NCI-H2029 (cell line): ENCODE results near the gene GCSAM.

Experiments
- DNase-seq: peaks from one replicate; lab custom pipeline; 2025; lab: John Stamatoyannopoulos, UW

The GCSAM gene

DNA sequence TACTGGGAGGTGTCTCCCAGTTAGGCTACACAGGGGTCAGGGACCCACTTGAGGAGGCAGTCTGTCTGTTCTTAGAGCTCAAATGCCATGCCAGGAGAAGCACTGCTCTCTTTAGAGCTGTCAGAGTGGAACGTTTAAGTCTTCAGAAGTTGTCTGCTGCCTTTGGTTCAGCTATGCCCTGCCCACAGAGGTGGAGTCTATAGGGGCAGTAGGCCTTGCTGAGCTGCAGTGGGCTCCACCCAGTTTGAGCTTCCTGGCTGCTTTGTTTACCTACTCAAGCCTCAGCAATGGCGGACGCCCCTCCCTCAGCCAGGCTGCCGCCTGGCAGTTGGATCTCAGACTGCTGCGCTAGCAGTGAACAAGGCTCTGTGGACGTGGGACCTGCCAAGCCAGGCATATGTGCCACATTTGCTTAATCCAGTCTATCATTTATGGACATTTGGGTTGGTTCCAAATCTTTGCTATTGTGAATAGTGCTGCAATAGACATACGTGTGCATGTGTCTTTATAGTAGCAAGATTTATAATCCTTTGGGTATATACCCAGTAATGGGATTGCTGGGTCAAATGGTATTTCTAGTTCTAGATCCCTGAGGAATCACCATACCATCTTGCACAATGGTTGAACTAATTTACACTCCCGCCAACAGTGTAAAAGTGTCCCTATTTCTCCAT, 60.5 kb downstream of the GCSAM start:
- DNase-seq = peak; percentile 81
